Aorta (tissue), 5 donors: Measurements from ENCODE around the gene BMPER. TPM values are rescaled to one million over a fixed set of nuclear protein-coding genes. Genes with fewer than 3 reads are reported as not detected.
A peak's percentile ranks its signal among the peaks of the same experiment; 100 is the strongest.

Experiments used
- ATAC-seq: fragments of 200-7000 bp; cut with Tn5 transposase; one replicate; pipeline ENCODE4 v1.9.1; 2022; ENCODE audit warnings: moderate library complexity; ENCODE audit not compliant: low FRiP score
- DNase-seq, 2 donors: peaks; one replicate each; pipeline ENCODE4 v3.0.0-alpha.2; 2020
- H3K27ac ChIP-seq, 2 donors: one replicate each; pipeline ENCODE4 v1.5.1; 2013; ENCODE audit warnings: low read length in 2 of 2, mild to moderate bottlenecking in 2 of 2, moderate library complexity in 2 of 2, control low read depth in 1 of 2, inconsistent platforms in 1 of 2, low read depth in 1 of 2
- H3K27me3 ChIP-seq, 2 donors: one replicate each; pipeline ENCODE4 v1.6.1; 2013; ENCODE audit warnings: control low read depth in 1 of 2, low read length in 1 of 2, mild to moderate bottlenecking in 1 of 2, moderate library complexity in 1 of 2; ENCODE audit not compliant: insufficient read depth in 2 of 2, control insufficient read depth in 1 of 2
- H3K36me3 ChIP-seq, 2 donors: one replicate each; pipeline ENCODE4 v1.6.1; 2013; ENCODE audit warnings: control low read depth in 1 of 2, low read length in 1 of 2, mild to moderate bottlenecking in 1 of 2; ENCODE audit not compliant: insufficient read depth in 2 of 2, control insufficient read depth in 1 of 2
- H3K4me1 ChIP-seq, 2 donors: one replicate each; pipeline ENCODE4 v1.6.1; 2013; ENCODE audit warnings: low read length in 2 of 2, control low read depth in 1 of 2, mild to moderate bottlenecking in 1 of 2, moderate library complexity in 1 of 2; ENCODE audit not compliant: insufficient read depth in 2 of 2, control insufficient read depth in 1 of 2
- H3K4me3 ChIP-seq, 2 donors: one replicate each; pipeline ENCODE4 v1.5.1; 2013; ENCODE audit warnings: low read length in 2 of 2, control low read depth in 1 of 2, mild to moderate bottlenecking in 1 of 2
- H3K9me3 ChIP-seq: one replicate; pipeline ENCODE4 v1.6.1; 2013; ENCODE audit warnings: mild to moderate bottlenecking, low read length; ENCODE audit not compliant: control insufficient read depth
- WGBS, 2 donors: extraction: QIAGEN DNeasy Blood & Tissue Kit; methylation state at CpG; one replicate each; pipeline ENCODE4 v1.1.7; 2013; 5-methylcytosine and 5-hydroxymethylcytosine counted together
- intact Hi-C, 2 donors: fragments of 100-400 bp; cut with DNase I; formaldehyde crosslinking; loops; one replicate each; pipeline versions ENCODE4 v1.14.2 to v1.15.0; 2022
- polyA plus RNA-seq, 2 donors: library from polyadenylated mRNA; stranded (reverse); fragments of 200-250 nt; gene quantifications; one replicate each; pipeline ENCODE4 v1.2.3, GENCODE V29; 2013
- total RNA-seq, 2 donors: library from RNA; stranded (reverse); fragmentation: NEBNext Ultra II Directional; extraction: Animal tissue kit (Norgen Biotek cat#: 25700); gene quantifications; one replicate each; pipeline ENCODE4 v1.2.1, GENCODE V29; 2021
- donor health status: healthy with polysubstance abuse.
- donor health status: Bipolar disorder and iron deficiency.
- donor health status: DM: no; HTN: no; CAD: no.
- donor health status: DM: no; HTN: no; CAD: no.
- donor health status: DM: yes; HTN: yes; CAD: no.

Gene BMPER
- total and polyA plus RNA-seq, 4 donors, result 0.88 to 14.0 (median 1.7) TPM

DNA sequence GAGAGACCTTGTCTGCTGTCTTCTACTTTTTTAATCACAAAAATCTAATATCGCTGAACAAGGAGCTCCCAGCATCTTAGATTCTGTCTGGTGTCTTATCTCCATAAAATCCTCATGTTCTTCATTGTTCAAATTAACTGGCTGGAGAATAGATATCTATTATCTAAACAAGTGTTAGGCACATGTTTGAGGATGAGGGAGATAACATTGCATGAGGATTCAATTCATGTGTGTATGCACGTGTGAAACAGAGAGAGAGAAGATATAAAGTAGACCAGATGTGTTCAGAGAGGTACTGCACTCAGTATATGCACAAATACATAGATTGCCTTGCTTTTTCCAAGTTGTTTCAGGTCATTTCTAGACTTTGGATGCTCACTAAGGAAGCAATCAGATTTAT is 5.4 kb downstream of the BMPER start:
- DNase-seq (no peak), ATAC-seq (no peak)
- H3K9me3 ChIP-seq, result no peaks in the 10 kb centered on the region
- peaks cover 0 to 3% of the 10 kb centered on the region in 2 donors for H3K4me1 ChIP-seq
- intact Hi-C loops, result no loop called here
- no peaks in the 10 kb centered on the region for H3K27me3 ChIP-seq
- 97% methylated on average over 2 of the region's 2 CpGs for WGBS, 2 donors
- H3K36me3 ChIP-seq, result no peaks in the 10 kb centered on the region
- no peak overlapping the region for H3K27ac ChIP-seq
- H3K4me3 ChIP-seq, result no peak overlapping the region

DNA sequence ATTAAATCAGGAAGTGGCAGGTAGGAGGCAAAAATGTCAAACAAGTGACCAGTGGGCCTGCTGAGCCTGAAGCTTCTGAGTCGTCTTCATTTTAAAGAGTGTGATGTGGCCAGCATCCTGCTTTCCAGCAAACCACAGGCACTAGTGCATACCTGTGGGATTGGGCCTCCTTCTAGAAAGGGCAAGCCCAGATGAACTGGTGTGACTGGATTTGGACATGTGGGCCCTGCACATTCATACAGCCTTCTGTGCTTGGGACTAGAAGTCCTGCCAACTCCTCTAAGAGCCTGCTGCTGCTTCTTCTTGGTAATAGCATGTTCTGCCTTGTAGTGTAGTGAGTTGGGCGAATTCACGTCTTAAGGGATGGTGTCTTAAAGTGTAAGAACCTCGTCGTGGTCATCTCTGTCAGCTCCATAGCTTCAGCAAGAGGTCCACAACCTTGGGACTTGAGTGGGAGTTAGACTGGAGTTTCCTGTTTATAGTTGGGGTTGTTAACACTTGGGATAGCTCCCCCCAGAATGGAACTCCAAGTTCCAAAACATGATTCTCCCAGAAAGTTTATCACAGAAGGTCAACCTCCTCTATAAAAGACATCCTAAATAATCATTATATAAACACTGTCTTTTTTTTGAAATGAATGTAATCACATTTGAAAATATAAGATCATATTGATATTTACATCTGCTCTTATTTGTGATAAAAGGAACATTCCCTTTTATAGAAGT is 11.2 kb downstream of the BMPER start:
- H3K36me3 ChIP-seq, result no peaks in the 10 kb centered on the region
- DNase-seq, result no peak
- ATAC-seq, result no peak
- no peak overlapping the region for H3K27ac ChIP-seq
- intact Hi-C loops, result no loop called here
- no peak overlapping the region for H3K4me3 ChIP-seq
- 89 to 91% methylated on average over 5 of the region's 5 CpGs for WGBS, 2 donors
- H3K4me1 ChIP-seq, result no peaks in the 10 kb centered on the region
- no peaks in the 10 kb centered on the region for H3K27me3 ChIP-seq
- no peaks in the 10 kb centered on the region for H3K9me3 ChIP-seq

DNA sequence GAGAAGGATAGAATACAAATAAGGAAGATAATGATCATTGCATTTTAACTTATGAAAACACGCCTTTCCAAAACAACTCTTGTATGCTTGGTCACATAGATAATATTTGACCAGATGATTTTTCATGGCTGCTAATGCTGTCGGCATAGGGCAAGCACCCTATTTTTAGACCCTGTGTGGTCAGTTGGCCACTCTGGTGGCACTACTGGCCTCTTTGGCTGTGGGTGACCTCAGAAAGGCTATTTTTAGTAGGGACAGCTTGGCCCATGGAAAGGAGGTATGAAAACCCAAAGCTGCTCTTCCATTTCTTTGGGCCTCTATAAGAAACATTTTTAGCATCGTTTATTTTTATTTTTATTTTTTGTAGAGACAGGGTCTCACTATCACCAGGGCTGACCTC is 12.3 kb downstream of the BMPER start:
- intact Hi-C loops, result no loop called here
- Histone ChIP-seq H3K4me1 (no peaks in the 10 kb centered on the region), H3K36me3 (no peaks in the 10 kb centered on the region), H3K9me3 (no peaks in the 10 kb centered on the region), H3K27ac (no peak overlapping the region), H3K27me3 (no peaks in the 10 kb centered on the region), H3K4me3 (no peak overlapping the region)
- no peak for DNase-seq
- no peak for ATAC-seq
- WGBS, 2 donors, result 37 to 57% methylated on average over 3 of the region's 3 CpGs

DNA sequence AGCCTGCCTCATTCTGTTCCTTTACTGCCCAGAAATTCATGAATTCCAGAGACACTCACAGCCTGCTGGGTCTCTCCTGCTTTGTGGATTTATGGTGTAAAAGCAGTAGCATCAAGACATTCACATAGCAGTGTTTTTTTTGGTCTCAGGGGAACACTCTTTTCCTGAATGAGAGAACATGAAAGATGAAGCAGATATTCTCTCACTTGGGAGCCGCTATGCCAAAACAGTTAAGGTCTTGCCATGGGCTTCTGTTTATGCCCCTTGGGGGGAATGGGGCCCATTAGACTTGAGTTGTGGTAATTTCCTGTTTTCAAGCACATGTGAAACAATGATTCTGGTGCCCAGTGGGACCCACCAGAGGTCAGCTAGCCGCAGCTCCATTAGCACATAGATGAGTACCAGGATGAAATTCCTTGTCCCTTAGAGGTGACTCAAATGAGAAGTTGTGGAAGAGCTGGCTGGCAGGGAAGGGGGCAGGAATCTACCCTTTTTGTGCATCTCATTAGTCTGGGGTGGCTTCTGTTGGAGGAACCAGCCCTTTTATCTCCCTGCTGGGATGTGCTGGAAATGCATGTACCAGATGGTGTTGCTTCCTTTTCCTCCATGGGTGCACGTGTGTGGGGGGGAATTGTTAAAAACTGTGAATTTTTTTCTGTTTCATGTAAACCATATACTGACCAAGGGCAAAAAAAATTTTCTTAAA is 13.3 kb downstream of the BMPER start:
- WGBS, 2 donors, result 85 to 88% methylated on average over 3 of the region's 3 CpGs
- Histone ChIP-seq H3K27me3 (no peaks in the 10 kb centered on the region), H3K4me1 (no peaks in the 10 kb centered on the region), H3K27ac (no peak overlapping the region), H3K36me3 (no peaks in the 10 kb centered on the region), H3K4me3 (no peak overlapping the region), H3K9me3 (no peaks in the 10 kb centered on the region)
- intact Hi-C loops, result no loop called here
- ATAC-seq (no peak), DNase-seq (no peak)

DNA sequence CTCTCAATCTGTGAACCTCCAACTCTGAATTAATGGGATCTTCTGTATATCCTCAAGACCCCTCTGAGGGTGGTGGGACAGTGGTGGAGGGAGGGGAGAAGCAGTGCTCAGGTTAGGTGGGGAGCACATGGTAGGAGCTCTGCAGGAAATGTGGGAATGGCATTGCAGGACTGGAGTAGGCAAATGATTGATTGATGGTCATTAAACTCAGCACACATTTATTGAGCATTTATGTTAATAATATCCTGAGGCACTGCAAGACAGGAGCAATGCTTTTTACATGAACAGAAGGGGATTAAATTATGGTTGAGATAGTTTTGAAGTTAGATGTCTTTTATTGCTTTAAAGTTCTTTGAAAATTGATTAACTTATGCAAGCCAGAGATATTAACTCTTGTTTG is 14.1 kb downstream of the BMPER start:
- no peaks in the 10 kb centered on the region for H3K36me3 ChIP-seq
- no peaks in the 10 kb centered on the region for H3K27me3 ChIP-seq
- no peak overlapping the region for H3K27ac ChIP-seq
- no peak for ATAC-seq
- no peak for DNase-seq
- intact Hi-C loops, result no loop called here
- no peak overlapping the region for H3K4me3 ChIP-seq
- no peaks in the 10 kb centered on the region for H3K4me1 ChIP-seq
- H3K9me3 ChIP-seq, result no peaks in the 10 kb centered on the region

DNA sequence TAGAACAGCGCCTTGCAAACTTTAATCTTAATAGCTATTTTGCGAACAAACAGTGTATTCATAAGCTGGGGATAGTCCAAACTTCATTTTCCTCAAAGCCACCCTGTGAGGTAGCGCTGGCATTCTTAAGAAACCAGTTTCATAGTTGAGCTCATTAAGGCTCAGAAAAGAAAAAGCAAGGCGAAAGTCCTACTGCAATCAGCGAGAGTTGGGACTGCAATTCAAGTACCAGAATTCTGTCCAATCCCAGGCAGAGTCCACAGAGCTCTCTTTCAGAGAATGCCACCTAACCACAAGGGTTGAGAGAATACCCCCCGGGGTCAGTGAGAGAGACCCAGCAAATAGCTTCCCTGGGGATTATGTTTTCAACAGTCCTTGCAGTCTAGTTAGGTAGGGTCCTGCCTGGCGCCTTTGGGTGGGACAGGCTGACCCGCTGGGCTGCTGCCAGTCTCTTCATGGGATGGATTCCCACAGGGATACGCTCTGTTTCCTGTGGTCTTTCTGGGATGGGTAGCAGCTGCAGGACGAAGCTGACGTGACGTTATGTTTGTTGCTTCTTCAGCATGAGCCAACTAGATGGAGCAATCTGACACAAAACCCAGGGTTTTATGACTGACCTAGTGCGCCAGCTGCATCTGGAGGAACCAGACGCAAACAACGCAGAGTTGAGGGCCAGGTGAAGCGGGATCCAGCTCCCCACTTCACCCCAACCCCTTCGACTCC is 16.0 kb downstream of the BMPER start:
- WGBS, 2 donors, result 80% methylated on average over 17 of the region's 17 CpGs
- peak; percentile 24 for ATAC-seq

DNA sequence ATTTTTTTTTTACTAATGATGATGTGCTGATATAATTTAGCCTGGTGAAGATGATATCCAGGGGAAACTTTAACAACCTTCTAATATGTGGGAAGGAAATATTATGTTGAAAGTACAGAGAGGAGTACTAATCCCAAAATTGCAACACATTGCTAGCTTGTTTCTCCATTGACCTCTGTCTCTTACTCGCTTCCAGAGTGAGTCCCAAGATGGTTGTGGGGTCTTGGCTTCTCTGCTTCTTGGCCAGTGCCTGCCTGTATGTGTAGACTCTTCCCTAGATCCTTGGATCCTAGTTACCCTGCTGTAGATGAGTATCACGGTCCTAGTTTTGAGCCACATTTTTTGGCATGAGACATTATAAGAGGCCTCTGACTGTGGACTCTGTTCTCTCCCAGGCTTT is 17.5 kb downstream of the BMPER start:
- H3K36me3 ChIP-seq, result no peaks in the 10 kb centered on the region
- H3K9me3 ChIP-seq, result no peaks in the 10 kb centered on the region
- WGBS, 2 donors, result 89 to 91% methylated on average over 2 of the region's 2 CpGs
- intact Hi-C loops, result no loop called here
- ATAC-seq (peak; percentile 84), DNase-seq (peak in 1 of 2 donors; percentile 57)
- H3K4me1 ChIP-seq, result no peaks in the 10 kb centered on the region
- no peak overlapping the region for H3K4me3 ChIP-seq
- H3K27ac ChIP-seq, result no peak overlapping the region
- no peaks in the 10 kb centered on the region for H3K27me3 ChIP-seq

More for the DNA sequence above, 16.0 kb downstream of the BMPER start:
- no peaks in the 10 kb centered on the region for H3K27me3 ChIP-seq
- no peak overlapping the region for H3K4me3 ChIP-seq
- no peaks in the 10 kb centered on the region for H3K36me3 ChIP-seq
- H3K4me1 ChIP-seq, result no peaks in the 10 kb centered on the region
- no peak overlapping the region for H3K27ac ChIP-seq
- intact Hi-C loops, result no loop called here
- DNase-seq, result no peak
- no peaks in the 10 kb centered on the region for H3K9me3 ChIP-seq

DNA sequence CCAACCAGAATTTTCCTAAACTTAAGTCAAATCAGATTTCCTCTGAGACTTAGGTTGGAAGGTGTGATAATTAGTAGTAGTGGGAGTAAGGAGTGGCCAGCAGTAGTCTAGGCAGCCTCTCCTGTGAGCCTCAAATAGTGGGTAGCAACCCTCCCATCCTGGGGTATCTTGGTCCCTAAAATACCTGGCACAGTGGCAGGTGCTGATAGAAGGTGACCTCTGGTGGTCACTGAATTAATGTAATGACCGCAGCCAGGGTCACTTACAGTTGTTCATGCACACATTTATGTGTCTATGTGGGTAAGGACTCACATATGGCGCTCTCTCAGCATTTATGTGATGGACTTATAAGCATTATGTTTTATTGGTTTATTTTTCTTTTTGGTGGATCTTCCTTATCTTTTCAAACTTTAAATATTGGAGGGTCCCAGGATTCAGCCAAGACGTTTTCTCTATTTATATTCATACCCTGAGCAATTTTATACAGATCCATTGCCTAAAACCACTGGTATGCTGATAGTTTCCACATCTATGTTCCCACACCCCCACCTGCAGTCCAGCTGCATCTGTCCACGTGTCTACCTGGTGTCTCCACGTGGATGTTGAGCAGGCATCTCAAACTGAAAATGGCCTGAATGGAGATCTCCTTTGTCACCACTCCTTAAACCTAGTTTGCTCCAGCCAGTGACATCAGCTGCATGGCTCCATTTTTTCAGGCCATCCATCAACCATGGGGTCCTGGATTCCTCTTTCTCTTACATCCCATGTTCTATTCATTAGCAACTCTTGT is 18.3 kb downstream of the BMPER start:
- Histone ChIP-seq H3K27me3 (no peaks in the 10 kb centered on the region), H3K27ac (no peak overlapping the region)
- 87 to 92% methylated on average over 5 of the region's 5 CpGs for WGBS, 2 donors

More for the DNA sequence above, 18.3 kb downstream of the BMPER start:
- Histone ChIP-seq H3K36me3 (no peaks in the 10 kb centered on the region), H3K9me3 (no peaks in the 10 kb centered on the region), H3K4me1 (no peaks in the 10 kb centered on the region), H3K4me3 (no peak overlapping the region)
- ATAC-seq, result no peak
- intact Hi-C loops, result no loop called here
- no peak for DNase-seq
